Esophagus muscularis mucosa (tissue), 4 donors: ENCODE data around the gene MAPK11. TPM values are rescaled to one million over a fixed set of nuclear protein-coding genes. Genes with fewer than 3 reads are reported as not detected.
A peak's percentile ranks its signal among the peaks of the same experiment; 100 is the strongest.

Experiments
- DNase-seq: peaks from one replicate; pipeline ENCODE4 v3.0.0-alpha.2; 2017; ENCODE audit errors: extremely low spot score
- H3K27ac ChIP-seq, 4 donors: fragments of 200-600 bp; sonication (generic); replicated peaks in 1 of 4; 1 replicate in 3 of 4; 2 replicates in 1 of 4; pipeline ENCODE4 v1.5.1; 2016 to 2019; ENCODE audit warnings: mild to moderate bottlenecking in 1 of 4
- H3K27me3 ChIP-seq, 4 donors: fragments of 200-600 bp; sonication (generic); one replicate each; pipeline versions ENCODE4 v1.5.1 to v1.6.0; 2016 to 2019
- H3K36me3 ChIP-seq, 4 donors: fragments of 200-600 bp; sonication (generic); one replicate each; pipeline ENCODE4 v1.5.1; 2016 to 2019
- H3K4me1 ChIP-seq, 4 donors: fragments of 200-600 bp; sonication (generic); one replicate each; pipeline ENCODE4 v1.5.1; 2016 to 2019
- H3K4me3 ChIP-seq, 4 donors: fragments of 200-600 bp; sonication (generic); 1 replicate in 2 of 4; 2 replicates in 2 of 4; pipeline ENCODE4 v1.5.1; 2016 to 2019; ENCODE audit warnings: mild to moderate bottlenecking in 4 of 4, moderate library complexity in 1 of 4
- H3K9me3 ChIP-seq, 4 donors: fragments of 200-600 bp; sonication (generic); 1 replicate in 3 of 4; 2 replicates in 1 of 4; pipeline ENCODE4 v1.5.1; 2016 to 2019
- EP300 ChIP-seq: sonication (generic); formaldehyde crosslinking; IDR thresholded peaks from one replicate; pipeline ENCODE4 v1.6.1; 2017; ENCODE audit warnings: antibody characterized with exemption
- POLR2A ChIP-seq: fragments of 450-650 bp; IDR thresholded peaks from one replicate; pipeline ENCODE4 v1.6.1; 2017; ENCODE audit warnings: antibody characterized with exemption, moderate library complexity, mild to moderate bottlenecking, low read depth
- POLR2AphosphoS5 ChIP-seq, 2 donors: sonication (generic); formaldehyde crosslinking; IDR thresholded peaks; one replicate each; pipeline ENCODE4 v1.6.1; 2017; ENCODE audit warnings: antibody characterized with exemption in 2 of 2
- WGBS: methylation state at CpG from one replicate; pipeline ENCODE4 v1.1.5; 2018; 5-methylcytosine and 5-hydroxymethylcytosine counted together
- intact Hi-C: fragments of 100-400 bp; cut with DNase I; formaldehyde crosslinking; loops from one replicate; pipeline ENCODE4 v1.15.1; 2023
- total RNA-seq, 4 donors: library from RNA; depleted of rRNA; stranded (reverse); fragments of >200 nt; gene quantifications; one replicate each; pipeline versions ENCODE4 v1.1.0 to v1.2.1, GENCODE V29; 2016
- TF ChIP-seq, protein P1 (sequence below), 3 experiments: fragments of 200-600 bp in 2 of 3; fragments of 450-650 bp in 1 of 3; sonication (generic) in 2 of 3; IDR thresholded peaks; one replicate each; pipeline ENCODE4 v1.5.1; 2017 to 2019; ENCODE audit warnings: antibody characterized with exemption in 3 of 3, mild to moderate bottlenecking in 2 of 3, moderate library complexity in 1 of 3

MAPK11 gene
- total RNA-seq, 4 donors from 2014 or later = 3.7 to 12.5 (median 10.1) TPM

DNA sequence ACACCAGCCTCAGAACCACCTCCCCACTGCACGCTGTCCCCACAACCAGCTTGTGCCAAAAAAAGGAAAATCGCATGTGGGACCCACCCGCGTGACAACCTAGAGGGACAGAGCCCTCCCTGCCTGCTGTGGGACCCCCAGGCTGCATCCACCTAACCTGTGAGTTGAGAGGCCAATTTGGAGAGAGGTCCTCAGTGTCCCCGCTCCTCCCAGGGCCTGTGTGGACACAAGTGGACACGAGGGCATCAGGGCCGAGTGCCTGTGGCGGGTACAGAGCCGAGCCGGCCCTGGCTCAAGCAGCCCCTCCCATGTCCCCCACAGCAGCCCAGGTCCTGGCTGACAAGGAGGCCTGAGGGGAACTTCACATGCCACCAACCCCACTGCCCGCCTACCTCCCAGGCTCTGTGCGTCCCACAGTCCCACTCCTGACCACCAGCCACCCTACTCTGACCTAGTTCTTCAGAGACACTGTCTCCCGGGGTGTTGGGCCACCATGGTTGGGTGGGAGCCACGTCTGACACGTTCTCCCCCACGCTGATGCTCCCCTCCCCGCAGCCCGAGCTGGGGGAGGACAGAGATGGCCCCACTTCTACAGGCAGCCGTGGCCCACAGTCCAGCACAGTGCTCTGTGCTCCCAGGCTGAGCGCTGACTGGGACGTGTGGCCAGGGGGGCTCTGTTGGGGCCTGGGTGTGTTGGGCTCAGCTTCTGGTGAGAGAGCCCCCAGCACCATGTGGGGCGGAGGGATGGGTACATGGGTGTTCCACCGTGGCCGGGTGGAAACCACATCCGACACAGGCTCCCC lies 50.2 kb downstream of the MAPK11 start:
- Histone ChIP-seq H3K9me3 (no peaks in the 10 kb centered on the region), H3K36me3 (peaks cover 65 to 98% (median 97%) of the 10 kb centered on the region in 4 donors), H3K4me1 (peaks cover 6 to 11% (median 10%) of the 10 kb centered on the region in 4 donors), H3K4me3 (no peak overlapping the region), H3K27ac (peak overlapping the region in 1 of 4 donors; percentile 30), H3K27me3 (no peaks in the 10 kb centered on the region)
- 83% methylated on average over 15 of the region's 25 CpGs for WGBS
- no peak for DNase-seq
- TF ChIP-seq POLR2A (no peak), EP300 (no peak), POLR2AphosphoS5 (IDR thresholded peaks at IDR 0.05) (no peak)
- TF ChIP-seq, protein P1, sequence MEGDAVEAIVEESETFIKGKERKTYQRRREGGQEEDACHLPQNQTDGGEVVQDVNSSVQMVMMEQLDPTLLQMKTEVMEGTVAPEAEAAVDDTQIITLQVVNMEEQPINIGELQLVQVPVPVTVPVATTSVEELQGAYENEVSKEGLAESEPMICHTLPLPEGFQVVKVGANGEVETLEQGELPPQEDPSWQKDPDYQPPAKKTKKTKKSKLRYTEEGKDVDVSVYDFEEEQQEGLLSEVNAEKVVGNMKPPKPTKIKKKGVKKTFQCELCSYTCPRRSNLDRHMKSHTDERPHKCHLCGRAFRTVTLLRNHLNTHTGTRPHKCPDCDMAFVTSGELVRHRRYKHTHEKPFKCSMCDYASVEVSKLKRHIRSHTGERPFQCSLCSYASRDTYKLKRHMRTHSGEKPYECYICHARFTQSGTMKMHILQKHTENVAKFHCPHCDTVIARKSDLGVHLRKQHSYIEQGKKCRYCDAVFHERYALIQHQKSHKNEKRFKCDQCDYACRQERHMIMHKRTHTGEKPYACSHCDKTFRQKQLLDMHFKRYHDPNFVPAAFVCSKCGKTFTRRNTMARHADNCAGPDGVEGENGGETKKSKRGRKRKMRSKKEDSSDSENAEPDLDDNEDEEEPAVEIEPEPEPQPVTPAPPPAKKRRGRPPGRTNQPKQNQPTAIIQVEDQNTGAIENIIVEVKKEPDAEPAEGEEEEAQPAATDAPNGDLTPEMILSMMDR (IDR thresholded peaks at IDR 0.05) = no peak
- intact Hi-C loops = no loop called here

DNA sequence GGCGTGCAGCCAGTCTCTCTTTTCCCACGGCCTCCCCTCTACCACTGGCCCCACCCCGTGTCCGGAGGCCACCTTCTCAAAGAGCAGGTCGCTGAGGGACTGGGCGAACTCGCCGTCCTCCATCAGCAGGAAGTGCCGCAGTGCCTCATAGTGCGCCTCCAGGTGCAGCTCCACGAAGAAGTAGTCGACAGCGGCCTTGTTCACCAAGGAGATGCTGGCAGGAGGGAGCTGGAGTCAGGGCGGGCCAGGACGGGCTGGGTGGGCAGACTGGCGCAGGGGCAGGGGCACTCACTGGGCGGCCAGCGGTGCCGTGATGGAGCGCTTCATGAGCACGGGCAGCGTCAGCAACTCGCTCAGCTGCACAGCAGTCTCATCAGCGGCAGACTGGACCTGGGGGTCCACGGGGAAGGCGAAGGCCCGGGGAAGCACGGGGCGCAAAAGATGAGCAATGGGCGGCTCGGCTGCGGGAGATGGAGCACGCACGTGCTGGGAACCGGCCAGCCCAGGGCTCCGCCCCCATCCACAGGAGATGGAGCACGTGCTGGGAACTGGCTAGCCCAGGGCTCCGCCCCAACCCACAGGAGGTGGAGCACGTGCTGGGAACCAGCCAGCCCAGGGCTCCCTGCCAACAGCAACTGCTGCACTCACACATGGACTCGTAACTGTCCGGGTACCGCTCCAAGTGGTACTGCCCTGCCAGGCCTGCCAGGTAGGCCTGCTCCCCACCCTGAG lies 51.0 kb downstream of the MAPK11 start:
- intact Hi-C loops = no loop called here
- Histone ChIP-seq H3K27me3 (no peaks in the 10 kb centered on the region), H3K9me3 (no peaks in the 10 kb centered on the region), H3K4me3 (no peak overlapping the region), H3K4me1 (peaks cover 6 to 12% (median 10%) of the 10 kb centered on the region in 4 donors), H3K36me3 (peaks cover 62 to 98% (median 97%) of the 10 kb centered on the region in 4 donors), H3K27ac (peak overlapping the region in 1 of 4 donors; percentile 48)
- 65% methylated on average over 35 of the region's 42 CpGs for WGBS
- DNase-seq = no peak
- TF ChIP-seq POLR2AphosphoS5 (IDR thresholded peaks at IDR 0.05) (peak; percentile 55 to 63), POLR2A (no peak), EP300 (no peak)
- TF ChIP-seq, protein P1 (IDR thresholded peaks at IDR 0.05) = no peak

DNA sequence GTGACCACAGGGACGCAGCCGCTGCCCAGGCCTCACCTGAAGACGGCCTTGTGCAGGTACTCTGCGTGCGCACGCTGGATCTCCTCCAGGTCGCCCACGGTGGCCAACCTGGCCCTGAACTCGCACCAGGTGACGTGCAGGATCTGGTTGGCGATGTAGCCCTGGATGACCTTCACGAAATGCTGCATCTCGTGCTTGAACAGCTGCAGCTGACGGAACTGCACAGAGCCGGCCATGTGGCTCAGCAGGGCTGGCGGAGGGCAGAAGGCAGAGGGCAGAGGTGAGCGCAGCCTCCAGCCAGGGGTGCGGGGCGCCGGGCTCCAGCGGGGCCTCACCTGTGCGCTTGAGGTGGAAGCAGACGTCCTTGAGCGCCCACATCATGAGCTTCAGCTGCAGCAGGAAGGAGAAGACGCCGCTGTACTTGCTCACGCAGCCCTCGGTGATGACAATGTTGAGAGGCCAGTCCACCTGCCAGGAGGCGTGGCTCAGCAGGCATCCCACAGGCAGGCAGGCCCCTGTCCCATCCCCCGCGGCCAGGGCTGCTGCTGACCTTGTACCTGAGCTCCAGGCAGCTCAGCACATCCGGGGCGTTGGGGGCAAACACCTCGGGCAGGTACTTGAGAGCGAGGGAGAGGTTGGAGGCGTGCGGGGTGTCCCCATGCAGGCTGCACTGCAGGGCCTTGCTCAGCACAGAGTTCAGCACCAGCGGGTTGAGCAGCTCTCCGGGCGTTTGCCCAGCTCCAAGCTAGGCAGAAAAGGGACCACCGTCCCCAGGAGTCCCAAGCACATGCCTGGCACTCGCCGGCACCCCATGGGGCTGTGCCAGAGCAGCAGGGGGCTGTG lies 51.8 kb downstream of the MAPK11 start:
- Histone ChIP-seq H3K4me3 (no peak overlapping the region), H3K27ac (no peak overlapping the region), H3K36me3 (peaks cover 56 to 98% (median 95%) of the 10 kb centered on the region in 4 donors), H3K4me1 (peaks cover 6 to 18% (median 12%) of the 10 kb centered on the region in 4 donors), H3K9me3 (no peaks in the 10 kb centered on the region), H3K27me3 (no peaks in the 10 kb centered on the region)
- no peak for DNase-seq
- intact Hi-C loops = no loop called here
- TF ChIP-seq EP300 (no peak), POLR2AphosphoS5 (IDR thresholded peaks at IDR 0.05) (no peak), POLR2A (no peak)
- TF ChIP-seq, protein P1 (IDR thresholded peaks at IDR 0.05) = no peak
- WGBS = 70% methylated on average over 2 of the region's 43 CpGs

DNA sequence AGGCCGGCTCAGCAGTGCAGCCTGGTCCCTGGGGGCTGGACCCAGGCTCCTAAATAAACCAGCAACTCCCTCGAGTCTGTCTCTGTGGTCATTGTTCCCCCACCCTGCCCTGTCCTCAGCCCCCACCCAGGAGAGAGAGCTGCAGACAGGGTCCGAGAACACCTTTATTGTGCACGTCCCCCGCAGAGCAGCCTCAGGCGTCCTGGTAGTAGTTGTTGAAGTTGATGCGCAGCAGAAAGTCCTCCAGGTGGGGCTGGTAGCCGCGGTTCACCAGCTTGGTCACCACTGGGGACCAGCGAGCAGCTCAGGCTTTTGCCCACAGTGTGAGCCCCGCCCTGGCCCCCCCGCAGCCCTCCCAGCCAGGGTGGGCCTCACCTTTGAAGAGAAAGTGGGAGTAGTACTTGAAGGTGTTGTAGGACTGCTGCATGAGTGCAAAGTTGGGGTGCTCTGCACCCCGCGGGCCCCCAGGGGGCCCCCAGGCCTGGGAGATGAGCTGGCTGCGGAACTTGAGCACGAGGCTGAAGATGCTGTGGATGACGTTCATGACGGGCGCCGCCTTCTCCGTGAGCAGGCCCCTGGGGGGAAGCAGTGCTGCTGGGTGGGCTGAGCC lies 52.5 kb downstream of the MAPK11 start:
- H3K36me3 ChIP-seq = peaks cover 51 to 98% (median 94%) of the 10 kb centered on the region in 4 donors
- TF ChIP-seq EP300 (no peak), POLR2A (no peak), POLR2AphosphoS5 (IDR thresholded peaks at IDR 0.05) (no peak)
- TF ChIP-seq, protein P1 (IDR thresholded peaks at IDR 0.05) = no peak
- 84% methylated on average over 19 of the region's 21 CpGs for whole genome bisulfite sequencing
- H3K27ac ChIP-seq = no peak overlapping the region
- no peaks in the 10 kb centered on the region for H3K9me3 ChIP-seq
- intact Hi-C loops = no loop called here
- H3K4me3 ChIP-seq = no peak overlapping the region
- no peaks in the 10 kb centered on the region for H3K27me3 ChIP-seq
- H3K4me1 ChIP-seq = peaks cover 6 to 18% (median 12%) of the 10 kb centered on the region in 4 donors
- DNase-seq = no peak
